Measurements from ENCODE around the gene LAMA2.

GRCh38 chr6:129117355-129117754, 234.4 kb downstream of the LAMA2 start:
- no peak for TF ChIP-seq REST (IDR thresholded peaks at IDR 0.05; ENCODE audit: insufficient read depth in 1 of 2, low read depth in 2 of 2, low read length in 2 of 2)
- TF ChIP-seq POLR2AphosphoS5 (IDR thresholded peaks at IDR 0.05; ENCODE audit: low read depth, low read length), result no peak
- no peak for TF ChIP-seq SIN3A (IDR thresholded peaks at IDR 0.05; ENCODE audit: borderline replicate concordance, insufficient read depth, low read length)

Measured in PFSK-1 (cell line).